ENCODE data around the gene MAP2K6. TPM values are rescaled to one million over a fixed set of nuclear protein-coding genes. Genes with fewer than 3 reads are reported as not detected.

The MAP2K6 gene
- total RNA-seq = 10 to 100 TPM; 16.5 to 18.3 TPM
- polyA plus RNA-seq = 10 to 100 TPM; 14.5 to 21.3 TPM

DNA sequence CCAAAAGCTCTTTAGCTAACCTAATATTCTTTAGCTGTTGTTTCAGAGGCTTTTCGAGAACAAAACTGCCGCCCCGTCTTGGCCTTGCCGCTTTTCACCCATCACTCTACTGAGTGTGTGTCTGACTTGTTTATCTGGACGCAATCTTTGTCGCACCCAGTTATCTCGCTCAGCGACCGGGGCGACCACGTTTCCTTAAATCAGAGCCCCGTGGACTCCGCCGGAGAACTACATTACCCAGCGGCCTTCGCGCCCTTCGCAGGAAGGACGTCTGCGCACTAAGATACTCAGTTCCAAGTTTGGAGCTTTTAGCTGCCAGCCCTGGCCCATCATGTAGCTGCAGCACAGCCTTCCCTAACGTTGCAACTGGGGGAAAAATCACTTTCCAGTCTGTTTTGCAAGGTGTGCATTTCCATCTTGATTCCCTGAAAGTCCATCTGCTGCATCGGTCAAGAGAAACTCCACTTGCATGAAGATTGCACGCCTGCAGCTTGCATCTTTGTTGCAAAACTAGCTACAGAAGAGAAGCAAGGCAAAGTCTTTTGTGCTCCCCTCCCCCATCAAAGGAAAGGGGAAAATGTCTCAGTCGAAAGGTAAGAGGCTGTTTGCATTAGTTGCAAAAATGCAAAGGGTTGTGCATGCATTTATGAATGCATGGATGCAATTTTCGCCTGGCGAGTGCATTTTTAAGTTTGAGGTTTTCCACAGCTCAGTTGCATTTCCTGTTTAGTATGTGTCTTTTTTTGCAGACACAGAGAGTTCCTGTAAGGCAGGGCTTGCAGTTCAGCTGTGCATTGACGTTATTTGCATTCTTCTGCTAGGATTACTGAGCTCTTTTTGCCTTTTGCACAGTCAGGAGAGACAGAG lies at the start of gene MAP2K6:
Gene MAP2K6, plus strand, starts transcription at position 290 of the 867 bp plus-strand sequence. Its CDS starts 288 bp downstream, at position 578.
- Mint-ChIP-seq H3K4me1 (peaks cover 6 to 12% (median 7%) of the 10 kb centered on the region in 4 donors), H3K27ac (peak within 1 kb of the TSS in 1 of 7 donors; percentile 40), H3K27me3 (no peaks in the 10 kb centered on the region), H3K9me3 (no peaks in the 10 kb centered on the region), H3K4me3 (peak within 1 kb of the TSS in 2 of 8 donors; percentile 4 to 21), H3K36me3 (no peaks in the 10 kb centered on the region)
- Histone ChIP-seq H3K36me3 (ENCODE audit: insufficient read depth, low read length) (no peaks in the 10 kb centered on the region), H3K9me3 (ENCODE audit: control insufficient read depth in 1 of 2, low read length in 2 of 2) (no peaks in the 10 kb centered on the region), H3K27ac (ENCODE audit: low read depth, low read length) (peak within 1 kb of the TSS; percentile 17), H3K27me3 (ENCODE audit: insufficient read depth, low read length) (no peaks in the 10 kb centered on the region), H3K4me1 (ENCODE audit: insufficient read depth, low read length) (peaks cover 42% of the 10 kb centered on the region), H3K4me3 (ENCODE audit: low read length in 2 of 2) (peak within 1 kb of the TSS; percentile 13 to 90)
- CTCF ChIA-PET (ENCODE audit: partially characterized antibody) = interaction anchor here (0.7 to 3.3 kb wide), 10 partner anchors 20 to 110 kb away, joined by 3 to 29 read pairs (median 3); partner anchors contain the start of gene ABCA5
- POLR2A ChIA-PET (ENCODE audit: partially characterized antibody) = interaction anchor here (0.5 to 2.4 kb wide), 14 partner anchors 9 to 167 kb away, joined by 3 to 28 read pairs (median 3); partner anchors contain the start of gene ABCA5
- DNase-seq = peak; percentile 76 to 87 (median 79)
- intact Hi-C loops (cut with micrococcal nuclease) = loop anchor here (1.0 to 5.0 kb wide), 2 partner anchors 87 to 902 kb away; partner anchors contain the start of genes ABCA5 and PRKAR1A

GRCh38 chr17:69367298-69367697 lies 47.2 kb upstream of the MAP2K6 start:
- H3K36me3 ChIP-seq (ENCODE audit: insufficient read depth, low read length) = no peaks in the 10 kb centered on the region
- ChIA-PET CTCF (ENCODE audit: partially characterized antibody) (no interaction called here), POLR2A (ENCODE audit: partially characterized antibody) (no interaction called here)
- no peaks in the 10 kb centered on the region for H3K4me1 ChIP-seq (ENCODE audit: insufficient read depth, low read length)
- Mint-ChIP-seq H3K4me1 (no peaks in the 10 kb centered on the region), H3K4me3 (no peak overlapping the region), H3K9me3 (no peaks in the 10 kb centered on the region), H3K36me3 (no peaks in the 10 kb centered on the region), H3K27me3 (peaks cover 5 to 9% of the 10 kb centered on the region in 2 donors), H3K27ac (peak overlapping the region in 1 of 7 donors; percentile 53)
- no peaks in the 10 kb centered on the region for H3K27me3 ChIP-seq (ENCODE audit: insufficient read depth, low read length)
- no peak overlapping the region for H3K4me3 ChIP-seq (ENCODE audit: low read length in 2 of 2)
- DNase-seq = no peak
- intact Hi-C loops (cut with micrococcal nuclease) = no loop called here
- H3K27ac ChIP-seq (ENCODE audit: low read depth, low read length) = no peak overlapping the region
- no peaks in the 10 kb centered on the region for H3K9me3 ChIP-seq (ENCODE audit: control insufficient read depth in 1 of 2, low read length in 2 of 2)

DNA sequence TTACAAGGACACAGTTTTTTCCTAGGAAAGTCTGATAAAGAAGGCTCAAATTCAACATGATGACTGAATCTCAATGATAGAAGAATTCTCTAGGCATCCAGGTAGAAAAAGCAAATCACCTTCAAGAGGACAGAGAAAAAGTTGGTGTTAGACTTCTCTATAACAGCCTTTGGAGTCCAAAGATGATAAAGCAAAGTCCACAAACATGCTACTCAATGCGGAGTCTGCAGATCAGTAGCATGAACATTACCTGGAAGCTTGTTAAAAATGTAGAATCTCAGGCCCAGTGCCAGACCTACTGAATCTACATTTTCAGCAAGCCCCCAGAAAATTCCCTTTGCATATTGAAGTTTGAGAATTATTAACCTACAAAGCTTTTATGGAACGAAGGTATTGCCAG lies 41.4 kb upstream of the MAP2K6 start:
- no peak overlapping the region for H3K27ac ChIP-seq (ENCODE audit: low read depth, low read length)
- Mint-ChIP-seq H3K4me1 (peaks cover 0 to 4% (median 2%) of the 10 kb centered on the region in 4 donors), H3K9me3 (no peaks in the 10 kb centered on the region), H3K36me3 (no peaks in the 10 kb centered on the region), H3K27me3 (peaks cover 5 to 6% of the 10 kb centered on the region in 2 donors), H3K4me3 (no peak overlapping the region), H3K27ac (no peak overlapping the region)
- DNase-seq = no peak
- CTCF ChIA-PET (ENCODE audit: partially characterized antibody) = no interaction called here
- no peak overlapping the region for H3K4me3 ChIP-seq (ENCODE audit: low read length in 2 of 2)
- no peaks in the 10 kb centered on the region for H3K36me3 ChIP-seq (ENCODE audit: insufficient read depth, low read length)
- intact Hi-C loops (cut with micrococcal nuclease) = no loop called here
- H3K9me3 ChIP-seq (ENCODE audit: control insufficient read depth in 1 of 2, low read length in 2 of 2) = no peaks in the 10 kb centered on the region
- POLR2A ChIA-PET (ENCODE audit: partially characterized antibody) = no interaction called here
- no peaks in the 10 kb centered on the region for H3K4me1 ChIP-seq (ENCODE audit: insufficient read depth, low read length)
- H3K27me3 ChIP-seq (ENCODE audit: insufficient read depth, low read length) = no peaks in the 10 kb centered on the region

DNA sequence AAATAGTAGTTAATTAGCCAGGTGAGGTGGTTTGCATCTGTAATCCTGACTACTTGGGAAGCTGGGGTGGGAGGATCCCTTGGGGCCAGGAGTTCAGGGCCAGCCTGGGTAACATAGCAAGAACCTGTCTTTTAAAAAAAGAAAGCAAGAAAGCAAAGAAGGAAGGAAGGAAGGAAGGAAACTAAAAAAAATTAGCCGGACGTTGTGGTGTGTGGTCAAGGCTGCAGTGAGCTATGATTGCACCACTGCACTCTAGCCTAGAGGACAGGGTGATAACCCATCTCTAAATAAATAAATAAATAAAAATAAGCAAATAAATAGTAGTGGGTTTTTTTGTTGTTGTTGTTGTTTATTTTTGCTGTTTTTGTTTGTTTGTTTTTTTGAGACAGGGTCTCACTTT lies 39.3 kb upstream of the MAP2K6 start:
- no peaks in the 10 kb centered on the region for H3K9me3 ChIP-seq (ENCODE audit: control insufficient read depth in 1 of 2, low read length in 2 of 2)
- no peaks in the 10 kb centered on the region for H3K9me3 Mint-ChIP-seq
- DNase-seq = no peak
- POLR2A ChIA-PET (ENCODE audit: partially characterized antibody) = no interaction called here
- no peaks in the 10 kb centered on the region for H3K4me1 ChIP-seq (ENCODE audit: insufficient read depth, low read length)
- H3K4me3 Mint-ChIP-seq = peak overlapping the region in 1 of 8 donors; percentile 46
- H3K27ac Mint-ChIP-seq = no peak overlapping the region
- no peak overlapping the region for H3K4me3 ChIP-seq (ENCODE audit: low read length in 2 of 2)
- peaks cover 0 to 4% (median 2%) of the 10 kb centered on the region in 4 donors for H3K4me1 Mint-ChIP-seq
- no peaks in the 10 kb centered on the region for H3K36me3 ChIP-seq (ENCODE audit: insufficient read depth, low read length)
- no peaks in the 10 kb centered on the region for H3K36me3 Mint-ChIP-seq
- CTCF ChIA-PET (ENCODE audit: partially characterized antibody) = no interaction called here
- H3K27me3 Mint-ChIP-seq = peaks cover 0 to 1% of the 10 kb centered on the region in 2 donors
- no peak overlapping the region for H3K27ac ChIP-seq (ENCODE audit: low read depth, low read length)
- no peaks in the 10 kb centered on the region for H3K27me3 ChIP-seq (ENCODE audit: insufficient read depth, low read length)
- intact Hi-C loops (cut with micrococcal nuclease) = no loop called here

DNA sequence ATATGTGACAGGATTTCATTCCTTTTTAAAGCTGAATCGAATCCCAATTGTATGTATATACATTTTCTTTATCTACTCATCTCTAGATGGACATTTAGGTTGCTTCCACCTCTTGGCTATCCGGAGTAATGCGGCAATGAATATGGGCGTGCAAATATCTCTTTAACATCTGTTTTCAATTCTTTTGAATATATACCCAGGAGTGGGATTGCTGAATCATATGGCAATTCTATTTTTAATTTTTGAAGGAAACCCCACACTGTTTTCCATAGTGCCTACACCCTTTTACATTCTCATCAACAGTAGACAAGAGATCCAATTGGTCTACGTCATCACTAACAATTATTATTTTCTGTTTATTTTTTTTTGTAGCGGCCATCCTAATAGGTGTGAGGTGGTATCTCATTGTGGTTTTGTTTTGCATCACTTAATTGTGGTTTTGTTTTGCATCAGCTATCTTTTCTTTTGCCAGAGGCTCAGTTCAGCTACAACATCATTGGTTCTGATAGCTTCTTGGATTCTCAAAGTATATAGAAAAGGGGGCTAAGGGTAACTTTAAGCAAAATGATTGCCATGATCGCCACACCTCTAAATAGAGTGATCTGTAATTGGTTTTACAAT lies 25.6 kb upstream of the MAP2K6 start:
- Mint-ChIP-seq H3K27ac (no peak overlapping the region), H3K9me3 (no peaks in the 10 kb centered on the region), H3K27me3 (peaks cover 12 to 20% of the 10 kb centered on the region in 2 donors), H3K36me3 (no peaks in the 10 kb centered on the region), H3K4me3 (no peak overlapping the region), H3K4me1 (no peaks in the 10 kb centered on the region)
- no peak overlapping the region for H3K27ac ChIP-seq (ENCODE audit: low read depth, low read length)
- no peaks in the 10 kb centered on the region for H3K36me3 ChIP-seq (ENCODE audit: insufficient read depth, low read length)
- POLR2A ChIA-PET (ENCODE audit: partially characterized antibody) = no interaction called here
- intact Hi-C loops (cut with micrococcal nuclease) = no loop called here
- H3K9me3 ChIP-seq (ENCODE audit: control insufficient read depth in 1 of 2, low read length in 2 of 2) = no peaks in the 10 kb centered on the region
- DNase-seq = no peak
- H3K27me3 ChIP-seq (ENCODE audit: insufficient read depth, low read length) = no peaks in the 10 kb centered on the region
- no peak overlapping the region for H3K4me3 ChIP-seq (ENCODE audit: low read length in 2 of 2)
- no peaks in the 10 kb centered on the region for H3K4me1 ChIP-seq (ENCODE audit: insufficient read depth, low read length)
- CTCF ChIA-PET (ENCODE audit: partially characterized antibody) = interaction anchor here (1.2 kb wide), 1 partner anchor 614 kb away, joined by 3 read pairs; no protein-coding TSS in a partner anchor

GRCh38 chr17:69390795-69391501 lies 23.5 kb upstream of the MAP2K6 start:
- H3K4me1 Mint-ChIP-seq = peaks cover 0 to 5% (median 2%) of the 10 kb centered on the region in 4 donors
- H3K4me3 ChIP-seq (ENCODE audit: low read length in 2 of 2) = no peak overlapping the region
- H3K4me1 ChIP-seq (ENCODE audit: insufficient read depth, low read length) = no peaks in the 10 kb centered on the region
- H3K9me3 ChIP-seq (ENCODE audit: control insufficient read depth in 1 of 2, low read length in 2 of 2) = no peaks in the 10 kb centered on the region
- no peaks in the 10 kb centered on the region for H3K9me3 Mint-ChIP-seq
- ChIA-PET POLR2A (ENCODE audit: partially characterized antibody) (no interaction called here), CTCF (ENCODE audit: partially characterized antibody) (interaction anchor here (1.0 kb wide), 1 partner anchor 14 kb away, joined by 3 read pairs; no protein-coding TSS in a partner anchor)
- H3K27me3 Mint-ChIP-seq = peaks cover 12 to 19% of the 10 kb centered on the region in 2 donors
- no peak overlapping the region for H3K27ac ChIP-seq (ENCODE audit: low read depth, low read length)
- H3K27ac Mint-ChIP-seq = no peak overlapping the region
- no peak for DNase-seq
- no peaks in the 10 kb centered on the region for H3K27me3 ChIP-seq (ENCODE audit: insufficient read depth, low read length)
- no peaks in the 10 kb centered on the region for H3K36me3 ChIP-seq (ENCODE audit: insufficient read depth, low read length)
- intact Hi-C loops (cut with micrococcal nuclease) = no loop called here
- no peak overlapping the region for H3K4me3 Mint-ChIP-seq
- no peaks in the 10 kb centered on the region for H3K36me3 Mint-ChIP-seq

DNA sequence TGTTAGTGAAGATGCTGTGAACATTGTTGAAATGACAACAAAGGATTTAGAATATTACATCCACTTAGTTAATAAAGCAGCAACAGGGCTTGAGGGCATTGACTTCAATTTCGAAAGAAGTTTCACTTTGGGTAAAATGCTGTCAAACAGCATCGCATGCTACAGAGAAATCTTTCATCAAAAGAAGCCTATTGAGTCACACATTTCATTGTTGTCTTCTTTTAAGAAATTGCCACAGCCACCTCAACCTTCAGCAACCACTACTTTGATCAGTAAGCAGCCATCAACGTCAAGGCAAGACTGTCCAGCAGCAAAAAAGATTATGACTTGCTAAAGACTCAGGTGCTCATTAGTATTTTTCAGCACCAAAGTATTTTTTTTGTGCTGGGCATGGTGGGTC lies 13.2 kb upstream of the MAP2K6 start:
- ChIA-PET POLR2A (ENCODE audit: partially characterized antibody) (no interaction called here), CTCF (ENCODE audit: partially characterized antibody) (no interaction called here)
- H3K27me3 ChIP-seq (ENCODE audit: insufficient read depth, low read length) = no peaks in the 10 kb centered on the region
- H3K9me3 ChIP-seq (ENCODE audit: control insufficient read depth in 1 of 2, low read length in 2 of 2) = no peaks in the 10 kb centered on the region
- H3K4me3 ChIP-seq (ENCODE audit: low read length in 2 of 2) = no peak overlapping the region
- Mint-ChIP-seq H3K4me1 (peaks cover 0 to 4% (median 0%) of the 10 kb centered on the region in 4 donors), H3K27me3 (peaks cover 3 to 5% of the 10 kb centered on the region in 2 donors), H3K36me3 (peaks cover 0 to 3% of the 10 kb centered on the region in 2 donors), H3K9me3 (peaks cover 0 to 2% (median 0%) of the 10 kb centered on the region in 8 donors), H3K27ac (no peak overlapping the region), H3K4me3 (no peak overlapping the region)
- intact Hi-C loops (cut with micrococcal nuclease) = no loop called here
- no peaks in the 10 kb centered on the region for H3K4me1 ChIP-seq (ENCODE audit: insufficient read depth, low read length)
- no peak for DNase-seq
- no peak overlapping the region for H3K27ac ChIP-seq (ENCODE audit: low read depth, low read length)
- no peaks in the 10 kb centered on the region for H3K36me3 ChIP-seq (ENCODE audit: insufficient read depth, low read length)
